HG03139 (cell line): Measurements from ENCODE around the gene A2M.
"Not testable (repeated sequence)": the region's sequence is repeated elsewhere in the genome, so short reads cannot be mapped to it uniquely, and the experiment has no call there.

Experiments used
- ATAC-seq: cut with Tn5 transposase; IDR thresholded peaks from one replicate; pipeline ENCODE4 v1.9.1; 2021; ENCODE audit not compliant: unreplicated experiment

Gene A2M

DNA sequence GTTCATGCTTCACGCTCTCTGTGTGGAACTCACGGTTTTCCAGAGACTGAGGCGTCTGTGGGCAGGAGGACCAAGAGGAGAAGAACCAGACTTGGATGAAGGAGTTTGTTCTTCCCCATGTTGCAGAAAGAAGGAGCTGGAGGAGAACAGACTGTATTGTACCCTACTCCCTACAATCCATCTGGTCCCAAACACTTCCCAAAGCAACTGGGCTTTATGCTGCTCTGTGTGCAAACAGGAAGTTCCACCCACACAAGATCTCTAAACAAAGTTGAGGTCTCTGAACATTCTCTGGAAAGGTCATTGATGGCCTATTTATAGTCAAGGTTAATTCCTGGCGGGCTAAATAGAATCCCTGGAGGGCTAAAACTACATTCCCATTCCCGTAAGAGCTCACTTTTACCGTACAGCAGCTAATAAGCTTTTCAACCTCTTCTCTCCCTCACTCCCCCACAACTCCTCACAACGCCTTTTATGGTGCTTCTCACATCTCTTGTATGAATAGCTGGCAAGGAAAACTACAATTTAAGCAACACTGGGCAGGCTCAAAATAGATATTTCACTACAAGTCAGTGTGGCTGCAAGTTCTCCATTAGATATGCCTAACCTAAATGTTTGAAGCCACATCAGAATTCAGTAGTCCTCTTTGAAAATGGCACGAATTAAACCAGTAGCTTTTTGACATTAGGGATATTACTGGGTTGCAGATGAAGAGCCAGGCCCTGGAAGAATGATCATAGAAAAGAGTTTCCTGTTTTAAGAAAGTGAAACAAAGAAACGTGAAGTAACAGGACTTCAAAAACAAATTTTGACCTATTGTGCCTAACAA, at the start of gene A2M:
Gene A2M (minus strand): TSS at position 189 of the 829 bp plus-strand sequence. CDS start 70 bp downstream, at position 119.
- no peak for ATAC-seq

- ATAC-seq, result no peak
Observed at GRCh38 chr12:9163392-9163791, 47.7 kb upstream of the A2M start.

GRCh38 chr12:9156119-9156518, 40.4 kb upstream of the A2M start:
- ATAC-seq, result no peak

DNA sequence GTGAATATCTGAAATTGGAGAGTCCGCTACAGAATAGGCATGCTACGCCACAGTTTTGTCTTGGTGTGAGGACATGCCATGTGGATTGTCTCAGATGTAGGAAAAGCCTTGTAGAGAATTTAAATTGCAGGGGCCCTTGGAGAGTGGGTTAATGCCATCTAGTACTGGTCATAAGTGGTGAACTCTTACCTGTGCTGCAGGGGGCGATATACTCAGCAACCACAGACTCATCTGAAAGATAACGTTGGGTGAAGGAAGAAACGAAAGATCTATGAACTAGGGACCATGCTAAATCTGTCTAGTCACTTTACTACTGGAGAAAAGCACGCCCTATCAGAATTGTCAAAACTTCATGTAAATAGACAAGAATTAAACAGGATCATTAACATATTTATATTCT, 33.7 kb upstream of the A2M start:
- no peak for ATAC-seq

DNA sequence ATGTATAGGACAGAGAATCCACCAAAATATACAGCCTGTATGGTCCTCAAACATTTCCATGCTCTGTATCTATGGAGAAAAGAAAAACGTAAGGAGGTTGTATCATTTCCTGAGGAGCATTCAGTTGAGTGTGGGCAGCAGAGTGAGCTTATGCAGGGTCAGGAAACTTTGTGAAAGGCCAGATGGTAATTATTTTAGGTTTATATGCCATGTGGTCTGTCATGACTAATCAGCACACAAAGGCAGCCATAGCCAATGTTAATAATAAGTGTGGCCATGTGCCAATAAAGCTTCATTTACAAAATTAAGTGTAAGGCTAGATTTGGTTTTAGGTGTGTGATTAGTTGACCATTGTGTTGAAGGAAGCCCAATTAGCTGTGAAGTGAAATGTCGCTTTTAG, 33.2 kb upstream of the A2M start:
- no peak for ATAC-seq

GRCh38 chr12:9147461-9147860, 31.7 kb upstream of the A2M start:
- ATAC-seq, result no peak

GRCh38 chr12:9144730-9145106, 29.0 kb upstream of the A2M start:
- no peak for ATAC-seq

DNA sequence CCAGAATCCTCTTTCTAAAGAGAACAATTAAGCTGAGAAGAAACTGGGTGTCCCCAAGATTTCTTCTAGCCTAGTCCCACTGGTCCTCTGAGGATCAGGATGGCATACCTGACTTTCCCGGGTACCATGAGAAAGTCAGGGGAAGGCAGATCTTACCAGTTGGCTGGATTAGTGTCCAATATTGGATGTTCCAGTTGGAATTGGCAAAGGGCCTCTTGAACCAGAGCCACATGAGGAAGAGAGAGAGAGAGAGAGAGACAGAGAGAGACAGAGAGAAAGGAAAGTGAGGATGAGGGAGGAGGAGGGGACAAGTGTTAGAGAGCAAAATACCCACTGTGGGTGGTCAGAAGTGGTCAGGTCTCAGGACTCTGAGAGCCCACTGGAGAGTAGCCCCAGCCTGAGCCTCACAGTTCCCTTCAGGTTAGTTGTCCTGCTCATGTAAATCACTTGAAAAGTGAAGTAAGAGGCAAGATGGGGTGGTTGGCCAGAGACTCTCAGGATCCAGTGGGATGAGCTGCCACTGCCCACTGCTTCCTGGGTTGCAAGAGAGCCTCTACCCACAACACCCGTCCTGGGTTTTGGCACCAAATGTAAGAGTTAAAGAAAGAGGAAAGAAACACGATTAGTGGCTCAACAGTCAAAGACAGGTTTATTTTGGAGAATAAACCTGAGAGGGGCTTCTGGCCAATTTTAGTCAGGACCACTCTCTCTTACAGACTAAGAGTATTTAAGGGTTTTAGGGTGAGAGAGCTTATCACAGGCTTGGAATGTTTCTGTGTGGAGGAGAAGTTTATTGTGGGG, 28.4 kb upstream of the A2M start:
- no peak for ATAC-seq

DNA sequence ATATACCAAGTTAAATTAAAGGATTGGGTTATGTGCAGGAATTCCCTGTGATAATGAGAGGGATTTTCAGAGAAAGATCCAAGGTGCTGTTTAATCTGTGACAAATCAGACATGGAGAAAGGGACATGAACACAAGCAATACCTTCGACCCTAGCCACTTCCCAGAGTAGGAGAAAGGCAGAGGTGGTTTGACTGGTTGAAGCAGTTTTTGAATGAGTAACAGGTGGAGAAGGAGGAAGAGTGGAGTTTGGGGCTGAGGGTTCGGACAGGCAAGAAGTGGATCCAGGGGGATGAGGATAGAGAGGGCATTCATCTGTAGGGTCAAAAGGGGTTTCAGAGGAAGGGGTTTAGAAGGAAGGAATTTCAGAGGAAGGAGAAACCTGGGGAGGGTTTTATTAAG, 27.4 kb upstream of the A2M start:
- no peak for ATAC-seq

DNA sequence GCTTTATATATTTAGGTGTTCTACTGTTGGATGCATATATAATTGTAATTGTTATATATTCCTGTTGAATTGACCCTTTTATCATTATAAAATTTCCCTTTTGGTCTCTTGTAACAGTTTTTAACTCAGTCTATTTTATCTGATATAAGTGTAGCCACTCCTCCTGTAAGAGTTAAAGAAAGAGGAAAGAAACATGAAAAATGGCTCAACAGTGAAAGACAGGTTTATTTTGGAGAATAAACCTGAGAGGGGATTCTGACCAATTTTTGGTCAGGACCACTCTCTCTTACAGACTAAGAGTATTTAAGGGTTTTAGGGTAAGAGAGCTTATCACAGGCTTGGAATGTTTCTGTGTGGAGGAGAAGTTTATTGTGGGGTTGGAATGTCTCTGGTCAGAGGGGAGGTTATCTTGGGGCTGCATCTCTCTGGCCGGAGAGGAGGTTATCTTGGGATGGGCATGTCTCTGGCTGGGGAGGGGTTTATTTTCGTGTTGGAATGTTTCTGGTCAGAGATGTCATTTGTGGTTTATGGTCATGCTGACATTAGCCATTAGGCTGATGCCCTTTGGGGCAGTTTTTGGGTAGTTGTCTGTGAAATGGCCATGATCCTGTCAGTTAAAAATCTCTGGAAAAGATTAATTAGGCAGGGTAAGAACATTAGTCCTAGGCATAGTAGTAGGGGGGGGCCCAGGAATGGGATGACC, 24.0 kb upstream of the A2M start:
- not testable (repeated sequence) for ATAC-seq

- no peak for ATAC-seq
Observed at GRCh38 chr12:9135903-9136310, 20.2 kb upstream of the A2M start.

DNA sequence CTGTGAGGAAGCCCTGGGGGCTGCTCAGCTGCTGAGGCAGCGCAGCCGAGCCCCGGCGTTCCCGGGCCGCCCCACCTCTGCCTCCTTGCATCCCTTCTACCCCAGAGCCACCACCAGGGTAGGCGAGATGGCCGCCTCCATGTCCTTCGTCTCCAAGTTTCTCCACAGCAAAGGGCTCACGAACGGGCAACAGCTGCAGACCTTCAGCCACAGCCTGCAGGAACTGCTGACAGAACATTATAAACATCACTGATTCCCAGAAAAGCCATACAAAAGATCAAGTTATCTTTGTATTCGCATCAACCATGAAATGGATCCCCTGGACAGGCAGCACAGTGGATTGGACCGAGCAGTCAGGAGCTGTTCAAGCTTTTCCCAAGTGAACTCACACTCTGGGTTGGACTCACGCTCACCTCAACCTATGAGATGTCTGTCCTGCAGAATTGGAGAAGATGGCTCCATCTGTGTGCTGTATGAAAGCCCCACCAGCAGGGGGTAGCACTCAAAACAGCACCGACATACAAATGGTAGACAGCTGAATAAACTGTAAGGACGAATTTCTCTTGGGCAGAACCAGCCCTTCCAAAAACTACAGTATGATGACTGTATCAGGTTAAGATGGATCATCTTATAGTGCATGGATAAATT, 19.4 kb upstream of the A2M start:
- no peak for ATAC-seq

GRCh38 chr12:9133216-9133916, 17.6 kb upstream of the A2M start:
- ATAC-seq, result no peak

DNA sequence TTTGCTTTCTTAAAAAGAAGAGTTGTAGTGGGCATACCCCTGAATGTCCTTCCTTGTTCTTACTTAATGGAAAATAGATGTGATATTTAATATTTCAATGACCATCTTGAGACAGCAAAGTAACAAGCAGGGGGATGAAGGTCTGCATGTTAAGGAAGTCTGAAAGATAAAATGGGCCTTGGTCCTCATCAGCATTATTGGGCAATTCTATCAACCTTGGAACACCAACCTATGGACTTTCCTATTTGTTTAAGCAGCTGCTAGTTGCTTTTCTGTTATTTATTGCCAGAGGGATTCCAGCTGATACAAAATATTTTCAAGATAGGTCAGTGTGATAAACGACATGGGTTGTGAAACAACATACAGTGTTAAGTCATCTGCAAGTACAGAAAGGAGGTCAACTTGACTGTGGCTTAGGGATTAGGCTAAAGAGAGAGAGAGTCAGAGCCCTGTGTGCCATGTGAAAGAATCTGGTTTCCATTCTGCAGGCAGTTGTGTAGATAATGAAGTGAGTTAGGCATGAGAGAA, 16.4 kb upstream of the A2M start:
- no peak for ATAC-seq

DNA sequence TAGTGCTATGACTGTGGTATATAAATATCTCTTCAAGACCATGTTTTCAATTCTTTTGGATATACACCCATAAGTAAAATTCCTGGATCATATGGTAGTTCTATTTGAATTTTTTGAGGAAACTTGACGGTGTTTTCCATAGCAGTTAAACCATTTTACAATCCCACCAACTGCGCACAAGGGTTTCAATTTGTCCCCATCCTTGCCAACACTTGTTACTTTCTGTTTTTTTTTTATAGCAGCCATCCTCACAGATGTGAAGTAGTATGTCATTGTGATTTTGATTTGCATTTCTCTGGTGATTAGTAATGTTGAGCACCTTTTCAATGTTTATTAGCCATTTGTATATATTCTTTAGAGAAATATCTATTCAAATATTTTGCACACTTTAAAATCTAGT, 14.5 kb upstream of the A2M start:
- no peak for ATAC-seq

- no peak for ATAC-seq
Observed at GRCh38 chr12:9127936-9128663, 12.4 kb upstream of the A2M start.

DNA sequence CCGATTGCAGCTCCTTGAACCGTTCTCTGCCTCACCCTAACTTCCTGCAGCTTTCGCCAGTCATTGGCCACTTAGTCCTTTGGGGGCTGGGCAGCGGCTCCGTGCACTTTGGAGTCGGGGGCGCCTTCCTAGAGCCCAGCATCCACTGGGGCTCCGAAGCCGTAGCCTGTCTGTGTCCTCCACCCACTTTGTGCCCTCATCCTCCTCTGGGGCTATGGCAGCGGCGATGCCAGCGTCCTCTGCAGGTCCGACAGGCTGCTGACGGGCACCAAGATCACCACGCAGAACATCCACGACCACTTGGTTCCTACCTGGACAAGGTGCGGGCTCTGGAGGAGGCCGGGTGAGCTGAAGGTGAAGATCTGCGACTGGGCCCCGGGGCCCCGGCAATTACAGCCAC, 11.8 kb upstream of the A2M start:
- no peak for ATAC-seq

GRCh38 chr12:9124383-9125031, 8.8 kb upstream of the A2M start:
- ATAC-seq, result no peak

DNA sequence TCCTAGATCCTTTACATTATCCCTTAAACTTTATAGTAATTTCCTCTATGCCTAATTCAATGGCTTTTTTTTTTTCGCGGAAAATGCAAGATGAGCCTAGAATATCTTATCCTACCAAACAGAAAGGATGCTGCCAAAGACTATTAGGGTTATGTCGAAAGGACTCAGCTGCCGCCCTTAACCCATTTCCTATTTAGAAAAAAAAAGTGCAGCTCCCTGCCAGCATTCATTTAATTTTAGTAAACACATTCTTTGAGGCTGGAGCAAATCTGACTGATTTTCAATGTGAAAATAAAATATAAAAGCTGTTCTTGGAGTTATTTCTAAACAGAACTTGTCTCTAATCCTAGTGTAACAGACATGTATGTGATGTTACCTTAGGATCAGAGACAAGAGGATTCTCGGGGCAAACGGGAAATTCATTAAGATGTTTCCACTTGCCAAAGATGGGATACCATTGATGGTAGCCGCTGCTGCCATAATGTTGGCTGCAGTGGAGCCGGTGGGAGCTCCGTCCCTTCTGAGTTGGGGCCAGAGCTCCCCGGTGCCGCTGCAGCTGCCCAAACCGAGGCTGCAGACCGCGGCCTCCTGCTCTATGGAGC, 8.2 kb upstream of the A2M start:
- ATAC-seq, result no peak
